DND-41 (cell line): ENCODE measurements around the gene FBP1.

ENCODE experiments used
- EZH2 ChIP-seq: IDR thresholded peaks from 3 replicates; pipeline ENCODE4 v1.6.1; 2012; ENCODE audit warnings: borderline replicate concordance, low read depth, mild to moderate bottlenecking, moderate library complexity, low read length, inconsistent platforms; ENCODE audit not compliant: severe bottlenecking
- TF ChIP-seq, protein P1 (sequence below): IDR thresholded peaks from 2 replicates; pipeline ENCODE4 v1.5.1; 2012; ENCODE audit warnings: borderline replicate concordance, low read length, moderate library complexity, mild to moderate bottlenecking; ENCODE audit not compliant: poor library complexity, severe bottlenecking; ENCODE audit errors: extremely low read depth

GRCh38 chr9:94663140-94663539, 23.8 kb upstream of the FBP1 start:
- TF ChIP-seq, protein P1, sequence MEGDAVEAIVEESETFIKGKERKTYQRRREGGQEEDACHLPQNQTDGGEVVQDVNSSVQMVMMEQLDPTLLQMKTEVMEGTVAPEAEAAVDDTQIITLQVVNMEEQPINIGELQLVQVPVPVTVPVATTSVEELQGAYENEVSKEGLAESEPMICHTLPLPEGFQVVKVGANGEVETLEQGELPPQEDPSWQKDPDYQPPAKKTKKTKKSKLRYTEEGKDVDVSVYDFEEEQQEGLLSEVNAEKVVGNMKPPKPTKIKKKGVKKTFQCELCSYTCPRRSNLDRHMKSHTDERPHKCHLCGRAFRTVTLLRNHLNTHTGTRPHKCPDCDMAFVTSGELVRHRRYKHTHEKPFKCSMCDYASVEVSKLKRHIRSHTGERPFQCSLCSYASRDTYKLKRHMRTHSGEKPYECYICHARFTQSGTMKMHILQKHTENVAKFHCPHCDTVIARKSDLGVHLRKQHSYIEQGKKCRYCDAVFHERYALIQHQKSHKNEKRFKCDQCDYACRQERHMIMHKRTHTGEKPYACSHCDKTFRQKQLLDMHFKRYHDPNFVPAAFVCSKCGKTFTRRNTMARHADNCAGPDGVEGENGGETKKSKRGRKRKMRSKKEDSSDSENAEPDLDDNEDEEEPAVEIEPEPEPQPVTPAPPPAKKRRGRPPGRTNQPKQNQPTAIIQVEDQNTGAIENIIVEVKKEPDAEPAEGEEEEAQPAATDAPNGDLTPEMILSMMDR: no peak
- TF ChIP-seq EZH2: no peak
